Small intestine (tissue), 7 donors: ENCODE data around the gene COL4A2. TPM values are rescaled to one million over a fixed set of nuclear protein-coding genes. Genes with fewer than 3 reads are reported as not detected.

Experiments
- DNase-seq, 2 donors: peaks; one replicate each; pipeline versions ENCODE4 v3.0.0 to v3.0.0-alpha.2; 2013
- FAIRE-seq: peaks from 2 replicates; lab custom pipeline; 2012; peaks lifted over from hg19 to GRCh38; lab: Jason Lieb, UNC
- H3K27ac ChIP-seq, 3 donors: one replicate each; pipeline ENCODE4 v1.5.1; 2013; ENCODE audit warnings: low read length in 2 of 3, mild to moderate bottlenecking in 2 of 3, control low read depth in 1 of 3, inconsistent platforms in 1 of 3, low read depth in 1 of 3, moderate library complexity in 1 of 3
- H3K27me3 ChIP-seq, 3 donors: one replicate each; pipeline ENCODE4 v1.6.1; 2013; ENCODE audit warnings: low read length in 3 of 3, inconsistent platforms in 1 of 3; ENCODE audit not compliant: control insufficient read depth in 3 of 3, insufficient read depth in 3 of 3
- H3K36me3 ChIP-seq, 3 donors: one replicate each; pipeline ENCODE4 v1.6.1; 2013; ENCODE audit warnings: low read length in 3 of 3, inconsistent platforms in 1 of 3, low read depth in 1 of 3, mild to moderate bottlenecking in 1 of 3, moderate library complexity in 1 of 3; ENCODE audit not compliant: control insufficient read depth in 3 of 3, insufficient read depth in 2 of 3
- H3K4me1 ChIP-seq, 3 donors: one replicate each; pipeline ENCODE4 v1.6.1; 2013; ENCODE audit warnings: low read length in 2 of 3, inconsistent platforms in 1 of 3, low read depth in 1 of 3, mild to moderate bottlenecking in 1 of 3, moderate library complexity in 1 of 3; ENCODE audit not compliant: control insufficient read depth in 3 of 3, insufficient read depth in 2 of 3
- H3K4me3 ChIP-seq, 3 donors: one replicate each; pipeline ENCODE4 v1.5.1; 2013; ENCODE audit warnings: low read length in 3 of 3, control low read depth in 1 of 3, inconsistent platforms in 1 of 3, low read depth in 1 of 3, mild to moderate bottlenecking in 1 of 3, moderate library complexity in 1 of 3
- H3K9me3 ChIP-seq, 2 donors: one replicate each; pipeline ENCODE4 v1.6.1; 2013; ENCODE audit warnings: low read depth in 1 of 2, low read length in 1 of 2; ENCODE audit not compliant: control insufficient read depth in 2 of 2, insufficient read depth in 1 of 2
- WGBS, 3 donors: extraction: QIAGEN DNeasy Blood & Tissue Kit; methylation state at CpG; one replicate each; pipeline ENCODE4 v1.1.7; 2013; 5-methylcytosine and 5-hydroxymethylcytosine counted together
- polyA plus RNA-seq, 4 donors: library from polyadenylated mRNA; stranded (reverse) in 3 of 4; unstranded in 1 of 4; fragments of 200-250 nt in 3 of 4; fragments of 120-200 nt in 1 of 4; gene quantifications; one replicate each; pipeline versions ENCODE4 v1.2.1 to v1.2.3, GENCODE V29; 2013
- donor health status: healthy with polysubstance abuse.
- donor health status: control.
- donor health status: control.
- donor health status: Bipolar disorder and iron deficiency.
- donor health status: healthy.

COL4A2 gene
- polyA plus RNA-seq, 4 donors, result 42.3 to 120 (median 64.6) TPM

- H3K9me3 ChIP-seq, result no peaks in the 10 kb centered on the region
- no peak overlapping the region for H3K27ac ChIP-seq
- H3K27me3 ChIP-seq, result no peaks in the 10 kb centered on the region
- WGBS, 3 donors, result 83 to 85% (median 84%) methylated on average over 21 of the region's 21 CpGs
- peaks cover 0 to 52% (median 3%) of the 10 kb centered on the region in 3 donors for H3K36me3 ChIP-seq
- peaks cover 0 to 2% (median 0%) of the 10 kb centered on the region in 3 donors for H3K4me1 ChIP-seq
- no peak overlapping the region for H3K4me3 ChIP-seq
- FAIRE-seq (no peak), DNase-seq (no peak)
Measured at GRCh38 chr13:110454227-110454859, 147.3 kb downstream of the COL4A2 start.

GRCh38 chr13:110454956-110455355 is 147.9 kb downstream of the COL4A2 start:
- Histone ChIP-seq H3K9me3 (no peaks in the 10 kb centered on the region), H3K36me3 (peaks cover 0 to 47% (median 3%) of the 10 kb centered on the region in 3 donors), H3K4me3 (no peak overlapping the region), H3K27me3 (no peaks in the 10 kb centered on the region), H3K27ac (no peak overlapping the region), H3K4me1 (peaks cover 0 to 2% (median 0%) of the 10 kb centered on the region in 3 donors)
- DNase-seq (no peak), FAIRE-seq (no peak)
- 80 to 86% (median 80%) methylated on average over 14 of the region's 14 CpGs for WGBS, 3 donors

DNA sequence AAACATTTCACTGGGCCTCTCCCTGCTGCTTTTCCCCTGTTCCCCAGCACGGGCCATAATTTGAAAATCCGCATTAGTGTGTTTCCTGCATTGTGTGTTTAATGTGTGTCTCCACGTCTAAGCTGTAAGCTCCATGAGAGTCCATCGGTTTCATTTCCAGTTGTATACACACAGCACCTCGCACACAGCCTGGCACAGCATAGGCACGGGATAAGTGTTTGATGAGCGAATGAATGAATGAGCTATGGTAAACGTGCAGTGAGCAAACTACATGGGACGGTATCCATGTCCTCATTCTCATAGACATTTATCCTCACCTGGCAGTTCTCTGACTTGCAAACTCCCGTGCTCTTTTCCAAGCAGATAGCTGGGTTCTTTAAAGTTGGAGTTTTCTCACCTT is 148.4 kb downstream of the COL4A2 start:
- no peak for DNase-seq
- 58 to 76% (median 60%) methylated on average over 10 of the region's 10 CpGs for WGBS, 3 donors
- peaks cover 0 to 2% (median 0%) of the 10 kb centered on the region in 3 donors for H3K4me1 ChIP-seq
- H3K36me3 ChIP-seq, result peaks cover 0 to 42% (median 3%) of the 10 kb centered on the region in 3 donors
- H3K27ac ChIP-seq, result no peak overlapping the region
- H3K27me3 ChIP-seq, result no peaks in the 10 kb centered on the region
- no peaks in the 10 kb centered on the region for H3K9me3 ChIP-seq
- H3K4me3 ChIP-seq, result no peak overlapping the region
- no peak for FAIRE-seq

GRCh38 chr13:110455941-110456340 is 148.9 kb downstream of the COL4A2 start:
- no peaks in the 10 kb centered on the region for H3K9me3 ChIP-seq
- no peak for FAIRE-seq

GRCh38 chr13:110456550-110456949 is 149.5 kb downstream of the COL4A2 start:
- Histone ChIP-seq H3K27ac (no peak overlapping the region), H3K36me3 (peaks cover 0 to 39% (median 3%) of the 10 kb centered on the region in 3 donors), H3K4me3 (no peak overlapping the region), H3K27me3 (no peaks in the 10 kb centered on the region), H3K4me1 (peaks cover 0 to 2% (median 0%) of the 10 kb centered on the region in 3 donors), H3K9me3 (no peaks in the 10 kb centered on the region)
- FAIRE-seq (no peak), DNase-seq (no peak)
- 89 to 91% (median 90%) methylated on average over 18 of the region's 18 CpGs for WGBS, 3 donors

More at GRCh38 chr13:110455941-110456340, 148.9 kb downstream of the COL4A2 start:
- no peak overlapping the region for H3K4me3 ChIP-seq
- peaks cover 0 to 2% (median 0%) of the 10 kb centered on the region in 3 donors for H3K4me1 ChIP-seq
- no peaks in the 10 kb centered on the region for H3K27me3 ChIP-seq
- WGBS, 3 donors, result 3 to 12% (median 9%) methylated on average over 10 of the region's 10 CpGs
- H3K36me3 ChIP-seq, result peaks cover 0 to 37% (median 3%) of the 10 kb centered on the region in 3 donors
- no peak overlapping the region for H3K27ac ChIP-seq
- DNase-seq, result peak; percentile 85 to 87

- Histone ChIP-seq H3K27ac (no peak overlapping the region), H3K4me1 (peaks cover 0 to 2% (median 0%) of the 10 kb centered on the region in 3 donors), H3K9me3 (no peaks in the 10 kb centered on the region), H3K27me3 (no peaks in the 10 kb centered on the region), H3K36me3 (peaks cover 0 to 47% (median 3%) of the 10 kb centered on the region in 3 donors), H3K4me3 (no peak overlapping the region)
- DNase-seq (no peak), FAIRE-seq (no peak)
- 83 to 89% (median 88%) methylated on average over 10 of the region's 10 CpGs for WGBS, 3 donors
Measured at GRCh38 chr13:110457361-110457760, 150.3 kb downstream of the COL4A2 start.

GRCh38 chr13:110458017-110458416 is 150.9 kb downstream of the COL4A2 start:
- FAIRE-seq (no peak), DNase-seq (no peak)
- H3K9me3 ChIP-seq, result no peaks in the 10 kb centered on the region
- 77 to 83% (median 80%) methylated on average over 8 of the region's 8 CpGs for WGBS, 3 donors
- H3K27me3 ChIP-seq, result no peaks in the 10 kb centered on the region
- no peak overlapping the region for H3K27ac ChIP-seq
- H3K36me3 ChIP-seq, result peaks cover 0 to 49% (median 3%) of the 10 kb centered on the region in 3 donors
- peaks cover 0 to 2% (median 0%) of the 10 kb centered on the region in 3 donors for H3K4me1 ChIP-seq
- H3K4me3 ChIP-seq, result no peak overlapping the region

- DNase-seq (no peak), FAIRE-seq (no peak)
- no peak overlapping the region for H3K27ac ChIP-seq
- peaks cover 0 to 49% (median 3%) of the 10 kb centered on the region in 3 donors for H3K36me3 ChIP-seq
- H3K4me3 ChIP-seq, result no peak overlapping the region
- peaks cover 0 to 2% (median 0%) of the 10 kb centered on the region in 3 donors for H3K4me1 ChIP-seq
- WGBS, 3 donors, result 81 to 85% (median 82%) methylated on average over 22 of the region's 22 CpGs
- H3K9me3 ChIP-seq, result no peaks in the 10 kb centered on the region
- no peaks in the 10 kb centered on the region for H3K27me3 ChIP-seq
Measured at GRCh38 chr13:110458594-110459365, 151.7 kb downstream of the COL4A2 start.
